Measurements from ENCODE around the gene MEGF6. TPM values are rescaled to one million over a fixed set of nuclear protein-coding genes. Genes with fewer than 3 reads are reported as not detected.

MEGF6 gene
- total and polyA plus RNA-seq, 12 donors, result 0.15 to 29.2 (median 8.2) TPM

GRCh38 chr1:3646596-3646995, 35.3 kb upstream of the MEGF6 start:
- Histone ChIP-seq H3K36me3 (replicated peaks in 1 of 2) (peaks cover 0 to 12% of the 10 kb centered on the region in 2 donors), H3K27me3 (peaks cover 14% of the 10 kb centered on the region), H3K27ac (no peak overlapping the region), H3K4me3 (no peak overlapping the region), H3K9me3 (replicated peaks in 1 of 3) (no peaks in the 10 kb centered on the region), H3K4me1 (replicated peaks in 1 of 2) (peaks cover 7 to 24% of the 10 kb centered on the region in 2 donors)
- TF ChIP-seq, protein P1, sequence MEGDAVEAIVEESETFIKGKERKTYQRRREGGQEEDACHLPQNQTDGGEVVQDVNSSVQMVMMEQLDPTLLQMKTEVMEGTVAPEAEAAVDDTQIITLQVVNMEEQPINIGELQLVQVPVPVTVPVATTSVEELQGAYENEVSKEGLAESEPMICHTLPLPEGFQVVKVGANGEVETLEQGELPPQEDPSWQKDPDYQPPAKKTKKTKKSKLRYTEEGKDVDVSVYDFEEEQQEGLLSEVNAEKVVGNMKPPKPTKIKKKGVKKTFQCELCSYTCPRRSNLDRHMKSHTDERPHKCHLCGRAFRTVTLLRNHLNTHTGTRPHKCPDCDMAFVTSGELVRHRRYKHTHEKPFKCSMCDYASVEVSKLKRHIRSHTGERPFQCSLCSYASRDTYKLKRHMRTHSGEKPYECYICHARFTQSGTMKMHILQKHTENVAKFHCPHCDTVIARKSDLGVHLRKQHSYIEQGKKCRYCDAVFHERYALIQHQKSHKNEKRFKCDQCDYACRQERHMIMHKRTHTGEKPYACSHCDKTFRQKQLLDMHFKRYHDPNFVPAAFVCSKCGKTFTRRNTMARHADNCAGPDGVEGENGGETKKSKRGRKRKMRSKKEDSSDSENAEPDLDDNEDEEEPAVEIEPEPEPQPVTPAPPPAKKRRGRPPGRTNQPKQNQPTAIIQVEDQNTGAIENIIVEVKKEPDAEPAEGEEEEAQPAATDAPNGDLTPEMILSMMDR (IDR thresholded peaks at IDR 0.05), result no peak
- no peak for TF ChIP-seq POLR2A (IDR thresholded peaks at IDR 0.05)
- DNase-seq, result no peak
- intact Hi-C loops (cut with DNase I), result no loop called here
- 90 to 96% (median 94%) methylated on average over 15 to 20 of the region's 20 CpGs for WGBS, 4 donors

GRCh38 chr1:3645666-3646355, 34.5 kb upstream of the MEGF6 start:
- no peak for DNase-seq
- Histone ChIP-seq H3K36me3 (replicated peaks in 1 of 2) (peaks cover 0 to 12% of the 10 kb centered on the region in 2 donors), H3K4me1 (replicated peaks in 1 of 2) (peaks cover 7 to 19% of the 10 kb centered on the region in 2 donors), H3K9me3 (replicated peaks in 1 of 3) (no peaks in the 10 kb centered on the region), H3K4me3 (no peak overlapping the region), H3K27me3 (peaks cover 6% of the 10 kb centered on the region), H3K27ac (no peak overlapping the region)
- TF ChIP-seq, protein P1 (IDR thresholded peaks at IDR 0.05), result no peak
- no peak for TF ChIP-seq POLR2A (IDR thresholded peaks at IDR 0.05)
- intact Hi-C loops (cut with DNase I), result no loop called here
- 95 to 97% (median 96%) methylated on average over 27 of the region's 27 CpGs for WGBS, 4 donors

- Histone ChIP-seq H3K36me3 (replicated peaks in 1 of 2) (peaks cover 0 to 12% of the 10 kb centered on the region in 2 donors), H3K9me3 (replicated peaks in 1 of 3) (no peaks in the 10 kb centered on the region), H3K4me1 (replicated peaks in 1 of 2) (peaks cover 7 to 13% of the 10 kb centered on the region in 2 donors), H3K27ac (no peak overlapping the region), H3K4me3 (no peak overlapping the region), H3K27me3 (peaks cover under 1% of the 10 kb centered on the region)
- intact Hi-C loops (cut with DNase I), result no loop called here
- TF ChIP-seq, protein P1 (IDR thresholded peaks at IDR 0.05), result no peak
- TF ChIP-seq POLR2A (IDR thresholded peaks at IDR 0.05), result no peak
- WGBS, 4 donors, result 94 to 96% (median 95%) methylated on average over 22 to 43 of the region's 43 CpGs
- DNase-seq, result no peak
These were observed 33.9 kb upstream of the MEGF6 start for GRCh38 chr1:3645247-3645646.

DNA sequence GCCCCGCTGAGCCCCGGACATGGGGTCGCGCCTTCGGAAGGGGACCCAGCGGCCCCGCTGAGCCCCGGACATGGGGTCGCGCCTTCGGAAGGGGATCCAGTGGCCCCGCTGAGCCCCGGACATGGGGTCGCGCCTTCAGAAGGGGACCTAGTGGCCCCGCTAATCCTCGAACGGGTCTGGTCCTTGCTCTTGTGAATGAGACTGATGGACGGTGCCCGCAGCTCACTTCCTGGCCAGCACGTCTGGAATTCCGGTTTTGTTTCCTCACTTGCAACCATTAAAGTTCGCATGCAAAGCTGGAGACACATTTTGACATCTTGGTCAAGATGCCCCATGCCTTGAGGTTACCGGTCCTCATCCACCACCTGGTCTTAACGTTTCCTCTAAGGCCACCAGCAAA, 33.0 kb upstream of the MEGF6 start:
- Histone ChIP-seq H3K27me3 (no peaks in the 10 kb centered on the region), H3K36me3 (replicated peaks in 1 of 2) (peaks cover 0 to 12% of the 10 kb centered on the region in 2 donors), H3K4me3 (no peak overlapping the region), H3K27ac (no peak overlapping the region), H3K4me1 (replicated peaks in 1 of 2) (peaks cover 5 to 8% of the 10 kb centered on the region in 2 donors), H3K9me3 (replicated peaks in 1 of 3) (no peaks in the 10 kb centered on the region)
- WGBS, 4 donors, result 89 to 93% (median 90%) methylated on average over 14 to 18 of the region's 25 CpGs
- DNase-seq, result no peak
- TF ChIP-seq, protein P1 (IDR thresholded peaks at IDR 0.05), result no peak
- no peak for TF ChIP-seq POLR2A (IDR thresholded peaks at IDR 0.05)
- intact Hi-C loops (cut with DNase I), result no loop called here

Measured in adrenal gland (tissue), 12 donors.